Skeletal muscle satellite cell (primary cell): Measurements from ENCODE around the gene PCCA.
"Not testable (repeated sequence)": the region's sequence is repeated elsewhere in the genome, so short reads cannot be mapped to it uniquely, and the experiment has no call there.

Experiments used
- H3K27me3 ChIP-seq: 2 replicates; pipeline ENCODE4 v1.7.0; 2013; ENCODE audit warnings: low read length; ENCODE audit not compliant: control insufficient read depth, insufficient read depth
- H3K36me3 ChIP-seq: 2 replicates; pipeline ENCODE4 v1.7.0; 2013; ENCODE audit warnings: mild to moderate bottlenecking, control low read depth, low read length; ENCODE audit not compliant: insufficient read depth
- H3K4me1 ChIP-seq: 2 replicates; pipeline ENCODE4 v1.7.0; 2013; ENCODE audit warnings: low read length; ENCODE audit not compliant: control insufficient read depth, insufficient read depth
- H3K4me2 ChIP-seq: 2 replicates; pipeline ENCODE4 v1.7.0; 2013; ENCODE audit warnings: mild to moderate bottlenecking, low read length
- H3K4me3 ChIP-seq: 2 replicates; pipeline ENCODE4 v1.7.0; 2013; ENCODE audit warnings: low read length
- H3K9ac ChIP-seq: 2 replicates; pipeline ENCODE4 v1.7.0; 2013; ENCODE audit warnings: mild to moderate bottlenecking, low read depth, low read length, moderate library complexity
- H3K9me3 ChIP-seq: replicated peaks from 2 replicates; pipeline ENCODE4 v1.7.0; 2013; ENCODE audit warnings: mild to moderate bottlenecking, control low read depth, low read length

PCCA gene

DNA sequence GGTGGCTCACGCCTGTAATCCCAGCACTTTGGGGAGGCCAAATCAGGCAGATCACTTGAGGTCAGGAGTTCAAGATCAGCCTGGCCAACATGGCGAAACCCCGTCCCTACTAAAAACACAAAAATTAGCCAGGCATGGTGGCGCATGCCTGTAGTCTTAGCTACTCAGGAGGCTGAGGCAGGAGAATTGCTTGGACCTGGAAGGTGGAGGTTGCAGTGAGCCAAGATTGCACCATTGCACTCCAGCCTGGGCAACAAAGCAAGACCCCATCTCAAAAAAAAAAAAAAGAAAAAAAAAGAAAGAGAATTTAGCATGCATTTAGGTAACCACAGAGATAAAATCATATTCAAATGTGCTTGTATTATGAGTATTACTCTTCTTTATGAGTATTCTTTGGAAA is 85.6 kb downstream of the PCCA start:
- H3K9ac ChIP-seq, H3K27me3 ChIP-seq, H3K9me3 ChIP-seq, H3K4me2 ChIP-seq, H3K36me3 ChIP-seq, H3K4me1 ChIP-seq, H3K4me3 ChIP-seq: not testable (repeated sequence)

DNA sequence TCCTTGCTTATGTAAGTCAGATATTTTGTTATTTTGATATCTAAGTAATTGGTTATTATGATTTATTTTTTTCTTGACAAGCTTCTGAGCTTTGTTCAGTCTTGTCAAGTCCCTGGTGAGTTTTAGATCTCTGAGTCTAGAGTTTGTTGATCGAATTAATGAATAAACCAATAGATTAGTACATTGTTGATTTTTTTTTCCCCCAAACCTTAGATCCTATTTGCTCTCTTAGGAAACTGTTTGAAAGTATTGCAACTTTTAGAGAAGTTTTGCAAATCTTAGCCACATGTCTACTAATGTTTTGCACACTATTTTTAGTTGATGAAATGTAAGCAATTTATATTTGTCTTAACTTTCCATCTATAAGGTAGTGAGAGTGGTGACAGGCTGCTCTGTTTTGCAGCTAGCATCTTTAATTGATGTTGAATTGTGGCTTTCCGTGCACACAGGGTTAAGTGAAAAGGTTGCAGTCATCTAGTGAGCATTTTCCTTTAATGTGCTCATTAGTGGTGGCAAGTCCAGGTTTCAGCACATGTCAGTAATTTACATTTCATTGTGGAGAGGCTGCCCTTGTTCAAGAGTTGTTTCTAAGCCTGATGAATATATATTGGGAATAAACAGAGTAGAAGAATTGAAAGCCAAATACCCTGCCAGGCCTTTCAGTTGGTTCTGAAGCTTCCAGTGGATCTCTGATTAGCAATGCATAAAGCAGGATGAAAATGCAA is 86.3 kb downstream of the PCCA start:
- Histone ChIP-seq H3K4me1 (peaks cover 6% of the 10 kb centered on the region), H3K9ac (no peak overlapping the region), H3K36me3 (no peaks in the 10 kb centered on the region), H3K27me3 (no peaks in the 10 kb centered on the region), H3K4me2 (no peak overlapping the region), H3K9me3 (no peaks in the 10 kb centered on the region), H3K4me3 (no peak overlapping the region)

DNA sequence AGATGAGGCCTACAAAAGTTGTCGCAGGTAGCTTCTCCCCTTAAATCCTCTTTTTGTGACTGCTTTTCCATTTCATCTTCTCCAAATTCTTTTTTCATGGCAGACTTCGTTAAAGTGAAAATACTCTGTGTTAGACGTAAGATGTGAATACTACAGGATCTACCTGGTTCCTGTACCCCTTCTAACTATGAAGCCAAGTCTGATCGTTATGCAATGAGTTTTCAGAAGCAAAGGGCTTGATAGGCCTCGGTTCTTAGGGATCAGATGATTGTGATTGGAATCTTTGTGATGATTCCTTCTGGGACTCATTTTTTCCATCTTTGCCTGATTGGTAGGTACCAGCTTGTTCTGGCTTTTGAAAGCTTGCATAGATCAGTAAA is 86.9 kb downstream of the PCCA start:
- Histone ChIP-seq H3K4me1 (peaks cover 6% of the 10 kb centered on the region), H3K4me2 (no peak overlapping the region), H3K27me3 (no peaks in the 10 kb centered on the region), H3K4me3 (no peak overlapping the region), H3K36me3 (no peaks in the 10 kb centered on the region), H3K9ac (no peak overlapping the region), H3K9me3 (no peaks in the 10 kb centered on the region)

DNA sequence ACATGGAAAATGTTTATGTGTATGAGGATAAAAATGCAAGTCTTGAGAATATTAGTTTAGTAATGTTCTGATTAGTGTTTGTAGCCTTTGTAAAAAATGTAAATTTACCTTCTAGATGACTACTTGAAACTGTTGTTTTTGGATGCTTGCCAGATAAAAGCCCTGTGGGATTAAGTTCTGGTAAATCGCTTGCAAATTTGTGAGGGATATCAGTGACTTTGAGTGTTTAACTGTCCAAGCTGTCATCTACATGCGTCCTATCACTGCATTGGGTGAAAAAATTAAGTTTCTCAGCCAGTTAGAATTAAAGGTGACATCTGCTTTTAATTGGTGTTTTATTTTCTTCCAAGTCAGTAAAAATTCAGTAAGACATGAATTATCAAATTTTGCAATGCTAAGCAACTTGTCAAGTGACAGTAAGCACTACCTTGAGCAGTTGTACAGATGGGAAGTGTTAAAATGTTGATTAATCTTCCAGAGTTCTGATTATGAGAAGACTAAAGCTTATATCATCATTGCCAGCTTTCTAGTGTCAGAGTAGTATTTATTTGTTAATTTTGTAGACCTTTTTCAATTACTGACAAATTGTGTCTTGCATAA is 88.0 kb downstream of the PCCA start:
- no peak overlapping the region for H3K4me2 ChIP-seq
- no peak overlapping the region for H3K9ac ChIP-seq
- peaks cover 6% of the 10 kb centered on the region for H3K4me1 ChIP-seq
- no peaks in the 10 kb centered on the region for H3K27me3 ChIP-seq
- H3K36me3 ChIP-seq: no peaks in the 10 kb centered on the region
- no peaks in the 10 kb centered on the region for H3K9me3 ChIP-seq
- H3K4me3 ChIP-seq: no peak overlapping the region

DNA sequence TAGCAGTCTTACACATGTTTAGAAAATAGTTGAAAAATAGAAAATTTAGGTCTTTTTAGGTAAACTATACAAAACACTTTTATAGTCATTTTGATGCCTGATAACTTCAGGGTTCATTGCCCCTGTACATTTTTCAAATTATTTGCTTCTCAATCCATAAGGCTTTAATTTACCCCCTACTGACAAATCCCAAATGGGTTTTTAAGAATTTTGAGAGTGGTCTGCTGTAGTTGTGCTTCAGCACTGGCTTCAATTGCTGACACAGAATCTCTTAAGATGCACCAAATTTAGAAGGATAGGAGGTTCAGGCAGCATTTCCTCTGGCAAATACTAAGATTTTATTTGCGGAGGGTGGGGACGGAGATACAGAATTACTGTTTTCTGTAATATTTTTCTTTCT is 89.4 kb downstream of the PCCA start:
- H3K4me2 ChIP-seq: no peak overlapping the region
- H3K4me3 ChIP-seq: no peak overlapping the region
- no peaks in the 10 kb centered on the region for H3K27me3 ChIP-seq
- H3K36me3 ChIP-seq: no peaks in the 10 kb centered on the region
- H3K4me1 ChIP-seq: peaks cover 6% of the 10 kb centered on the region
- no peak overlapping the region for H3K9ac ChIP-seq
- H3K9me3 ChIP-seq: no peaks in the 10 kb centered on the region

DNA sequence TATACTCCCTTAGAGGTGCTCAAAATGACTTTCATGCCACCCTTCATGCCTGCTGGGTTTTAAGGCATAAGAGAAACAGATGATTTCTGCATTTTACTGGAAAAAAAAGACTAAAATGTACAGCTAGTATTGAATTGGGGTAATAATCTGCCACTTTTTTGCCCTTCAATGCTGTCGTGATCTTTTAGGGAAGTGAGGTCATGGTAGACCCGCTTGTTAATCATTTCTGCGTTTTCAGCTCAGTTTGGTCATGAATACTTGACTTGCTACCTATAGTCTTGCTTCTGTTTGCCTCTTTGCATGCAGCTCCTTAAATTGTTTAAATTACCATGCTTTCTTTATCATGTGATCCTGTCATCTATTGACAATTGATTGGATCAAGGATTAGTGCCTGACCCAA is 90.4 kb downstream of the PCCA start:
- H3K4me1 ChIP-seq: peaks cover 6% of the 10 kb centered on the region
- H3K4me3 ChIP-seq: no peak overlapping the region
- H3K9ac ChIP-seq: no peak overlapping the region
- H3K27me3 ChIP-seq: no peaks in the 10 kb centered on the region
- no peak overlapping the region for H3K4me2 ChIP-seq
- no peaks in the 10 kb centered on the region for H3K9me3 ChIP-seq
- H3K36me3 ChIP-seq: no peaks in the 10 kb centered on the region

GRCh38 chr13:100182900-100183490 is 94.1 kb downstream of the PCCA start:
- no peaks in the 10 kb centered on the region for H3K4me1 ChIP-seq
- no peaks in the 10 kb centered on the region for H3K36me3 ChIP-seq
- H3K9me3 ChIP-seq: no peaks in the 10 kb centered on the region
- no peak overlapping the region for H3K9ac ChIP-seq
- H3K27me3 ChIP-seq: no peaks in the 10 kb centered on the region
- H3K4me3 ChIP-seq: no peak overlapping the region
- H3K4me2 ChIP-seq: no peak overlapping the region

DNA sequence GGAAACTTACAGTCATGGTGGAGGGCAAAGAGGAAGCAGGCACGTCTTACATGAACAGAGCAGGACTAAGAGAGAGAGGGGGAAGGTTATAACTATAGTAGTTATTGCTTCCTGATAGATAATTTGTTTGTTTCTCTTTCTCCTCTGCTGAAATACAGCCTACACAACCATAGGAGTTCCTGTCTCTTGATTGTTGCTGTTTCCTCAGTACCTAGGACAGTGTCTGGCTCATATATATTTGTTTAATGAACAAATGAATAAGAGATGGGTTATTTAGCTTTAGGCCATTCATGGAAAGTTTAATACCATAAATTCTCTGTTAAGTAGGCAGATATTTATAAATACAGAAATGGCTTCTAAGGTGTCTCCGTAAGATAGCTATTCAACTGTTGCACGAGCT is 95.2 kb downstream of the PCCA start:
- Histone ChIP-seq H3K9ac (no peak overlapping the region), H3K27me3 (no peaks in the 10 kb centered on the region), H3K4me3 (no peak overlapping the region), H3K4me2 (no peak overlapping the region), H3K36me3 (no peaks in the 10 kb centered on the region), H3K4me1 (no peaks in the 10 kb centered on the region), H3K9me3 (no peaks in the 10 kb centered on the region)

GRCh38 chr13:100195568-100195967 is 106.7 kb downstream of the PCCA start:
- H3K36me3 ChIP-seq: no peaks in the 10 kb centered on the region
- no peaks in the 10 kb centered on the region for H3K27me3 ChIP-seq
- H3K4me3 ChIP-seq: no peak overlapping the region
- no peaks in the 10 kb centered on the region for H3K4me1 ChIP-seq
- H3K4me2 ChIP-seq: no peak overlapping the region
- H3K9me3 ChIP-seq: no peaks in the 10 kb centered on the region
- H3K9ac ChIP-seq: no peak overlapping the region

GRCh38 chr13:100196375-100196774 is 107.5 kb downstream of the PCCA start:
- Histone ChIP-seq H3K9ac (no peak overlapping the region), H3K27me3 (no peaks in the 10 kb centered on the region), H3K4me3 (no peak overlapping the region), H3K36me3 (no peaks in the 10 kb centered on the region), H3K9me3 (no peaks in the 10 kb centered on the region), H3K4me1 (no peaks in the 10 kb centered on the region), H3K4me2 (no peak overlapping the region)

- no peak overlapping the region for H3K4me3 ChIP-seq
- no peaks in the 10 kb centered on the region for H3K27me3 ChIP-seq
- no peak overlapping the region for H3K4me2 ChIP-seq
- H3K4me1 ChIP-seq: no peaks in the 10 kb centered on the region
- no peak overlapping the region for H3K9ac ChIP-seq
- H3K36me3 ChIP-seq: no peaks in the 10 kb centered on the region
- H3K9me3 ChIP-seq: no peaks in the 10 kb centered on the region
Measured at GRCh38 chr13:100197116-100197515, 108.2 kb downstream of the PCCA start.
